Esophagus (tissue), 2 donors: ENCODE measurements around the gene OR4D5. TPM values are rescaled to one million over a fixed set of nuclear protein-coding genes. Genes with fewer than 3 reads are reported as not detected.

Experiments
- H3K27ac ChIP-seq, 2 donors: one replicate each; pipeline ENCODE4 v1.5.1; 2013; ENCODE audit warnings: low read depth in 2 of 2, mild to moderate bottlenecking in 2 of 2, inconsistent platforms in 1 of 2, low read length in 1 of 2, moderate library complexity in 1 of 2
- H3K27me3 ChIP-seq, 2 donors: one replicate each; pipeline ENCODE4 v1.6.1; 2013; ENCODE audit warnings: low read length in 2 of 2, control low read depth in 1 of 2, mild to moderate bottlenecking in 1 of 2; ENCODE audit not compliant: insufficient read depth in 2 of 2, control insufficient read depth in 1 of 2
- H3K36me3 ChIP-seq, 2 donors: one replicate each; pipeline ENCODE4 v1.6.1; 2013; ENCODE audit warnings: low read length in 1 of 2; ENCODE audit not compliant: control insufficient read depth in 2 of 2, insufficient read depth in 2 of 2
- H3K4me1 ChIP-seq, 2 donors: one replicate each; pipeline ENCODE4 v1.6.1; 2013; ENCODE audit warnings: low read length in 1 of 2; ENCODE audit not compliant: control insufficient read depth in 2 of 2, insufficient read depth in 2 of 2
- H3K4me3 ChIP-seq, 2 donors: one replicate each; pipeline ENCODE4 v1.5.1; 2013; ENCODE audit warnings: low read length in 2 of 2, mild to moderate bottlenecking in 2 of 2, low read depth in 1 of 2, moderate library complexity in 1 of 2
- H3K9me3 ChIP-seq, 2 donors: one replicate each; pipeline ENCODE4 v1.6.1; 2013; ENCODE audit warnings: mild to moderate bottlenecking in 2 of 2, low read depth in 1 of 2, low read length in 1 of 2, moderate library complexity in 1 of 2; ENCODE audit not compliant: control insufficient read depth in 2 of 2, insufficient read depth in 1 of 2
- WGBS, 2 donors: extraction: QIAGEN DNeasy Blood & Tissue Kit; methylation state at CpG; one replicate each; pipeline ENCODE4 v1.1.7; 2013; 5-methylcytosine and 5-hydroxymethylcytosine counted together
- polyA plus RNA-seq, 2 donors: library from polyadenylated mRNA; stranded (reverse); fragments of 200-250 nt; gene quantifications; one replicate each; pipeline ENCODE4 v1.2.3, GENCODE V29; 2013
- donor health status: healthy with polysubstance abuse.
- donor health status: Bipolar disorder and iron deficiency.

OR4D5 gene
- polyA plus RNA-seq, 2 donors = not detected

DNA sequence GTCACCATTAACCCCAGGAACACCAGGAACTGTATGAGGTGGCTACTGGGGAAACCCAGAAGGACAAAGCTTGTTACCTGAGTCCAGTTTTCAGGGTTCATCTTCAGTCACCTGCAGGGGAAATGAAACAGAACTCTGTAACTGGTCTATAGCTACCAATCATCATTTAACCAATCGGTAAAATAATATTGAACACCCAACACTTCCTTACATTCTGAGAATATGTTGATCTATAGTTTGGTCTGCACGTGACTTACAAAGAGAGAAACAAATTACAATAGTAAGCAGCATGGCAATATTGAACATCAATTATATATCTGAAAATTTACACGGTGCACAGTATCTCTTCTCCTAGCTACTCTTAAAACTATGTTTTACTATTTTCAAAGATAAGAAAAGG, 4.3 kb downstream of the OR4D5 start, which contains the start of gene OR6T1:
Gene OR6T1, minus strand, starts transcription at position 101 of the 400 bp plus-strand sequence. Its CDS starts 0 bp downstream, at position 101.
- peaks cover 2 to 6% of the 10 kb centered on the region in 2 donors for H3K9me3 ChIP-seq
- H3K27me3 ChIP-seq = no peaks in the 10 kb centered on the region
- H3K27ac ChIP-seq = no peak within 1 kb of the TSS
- H3K4me1 ChIP-seq = no peaks in the 10 kb centered on the region
- no peak within 1 kb of the TSS for H3K4me3 ChIP-seq
- WGBS, 2 donors = 87 to 88% methylated on average over 3 of the region's 3 CpGs
- H3K36me3 ChIP-seq = no peaks in the 10 kb centered on the region

DNA sequence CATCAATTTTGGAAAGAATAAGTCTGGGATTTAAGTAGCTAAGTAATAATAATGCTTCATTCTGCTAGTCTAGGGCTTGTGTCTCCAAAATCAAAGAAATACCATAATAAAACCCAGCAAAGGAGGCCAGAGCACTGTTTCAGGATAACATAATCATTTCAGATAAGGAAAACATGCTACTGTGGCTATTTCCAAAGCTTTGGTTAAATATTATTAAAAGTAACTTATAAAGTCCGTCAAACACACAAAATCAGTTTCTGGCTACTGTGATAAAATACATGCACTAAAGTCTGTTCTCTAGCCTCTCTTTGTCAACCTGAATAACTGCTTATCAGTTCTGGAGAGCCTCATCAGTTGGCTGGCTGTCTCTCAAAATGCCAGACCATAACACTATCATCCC, 5.7 kb downstream of the OR4D5 start:
- WGBS, 2 donors = 30 to 41% methylated on average over 1 of the region's 1 CpG
- no peaks in the 10 kb centered on the region for H3K36me3 ChIP-seq
- H3K27me3 ChIP-seq = no peaks in the 10 kb centered on the region
- peaks cover 2 to 3% of the 10 kb centered on the region in 2 donors for H3K9me3 ChIP-seq
- no peak overlapping the region for H3K4me3 ChIP-seq
- no peaks in the 10 kb centered on the region for H3K4me1 ChIP-seq
- H3K27ac ChIP-seq = no peak overlapping the region

DNA sequence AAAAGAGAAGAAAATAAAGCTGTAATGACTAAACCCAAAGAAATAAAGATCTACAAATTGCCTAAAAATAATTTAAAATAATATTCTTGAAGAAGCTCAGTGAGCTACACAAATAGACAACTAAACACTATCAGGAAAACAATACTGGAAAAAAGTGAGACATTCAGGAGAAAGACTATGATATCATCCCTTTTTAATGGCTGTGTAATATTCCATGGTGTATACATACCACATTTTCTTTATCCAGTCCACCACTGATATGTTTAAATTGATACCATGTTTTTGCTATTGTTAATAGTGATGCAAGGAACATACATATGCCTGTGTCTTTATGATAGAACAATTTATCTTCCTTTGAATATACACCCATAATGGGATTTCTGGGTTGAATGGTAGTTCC, 17.3 kb downstream of the OR4D5 start:
- no peaks in the 10 kb centered on the region for H3K36me3 ChIP-seq
- no peak overlapping the region for H3K27ac ChIP-seq
- H3K4me3 ChIP-seq = no peak overlapping the region
- no peaks in the 10 kb centered on the region for H3K9me3 ChIP-seq
- H3K4me1 ChIP-seq = no peaks in the 10 kb centered on the region
- no peaks in the 10 kb centered on the region for H3K27me3 ChIP-seq

DNA sequence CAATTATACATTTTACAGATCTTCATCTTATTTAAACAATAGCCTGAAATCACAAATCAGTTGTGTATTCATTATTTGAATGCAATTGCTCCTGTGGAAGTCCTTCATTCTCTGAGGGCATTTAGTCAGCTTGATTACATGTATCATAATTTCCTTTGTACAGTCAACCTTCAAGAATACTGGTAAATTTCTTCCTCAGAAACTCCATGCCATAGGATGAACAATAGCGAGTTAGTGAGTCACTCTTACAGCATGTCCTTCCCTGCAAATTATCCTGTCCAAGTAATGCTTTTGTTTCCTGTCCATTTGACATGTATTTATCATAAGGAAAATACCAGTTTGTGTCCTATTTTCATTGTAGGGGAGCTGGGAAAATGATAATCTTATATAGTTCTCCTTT, 34.4 kb downstream of the OR4D5 start:
- Histone ChIP-seq H3K4me3 (no peak overlapping the region), H3K27me3 (no peaks in the 10 kb centered on the region), H3K9me3 (peaks cover 0 to 4% of the 10 kb centered on the region in 2 donors), H3K36me3 (no peaks in the 10 kb centered on the region), H3K4me1 (no peaks in the 10 kb centered on the region), H3K27ac (no peak overlapping the region)
- 50 to 58% methylated on average over 1 of the region's 1 CpG for WGBS, 2 donors

DNA sequence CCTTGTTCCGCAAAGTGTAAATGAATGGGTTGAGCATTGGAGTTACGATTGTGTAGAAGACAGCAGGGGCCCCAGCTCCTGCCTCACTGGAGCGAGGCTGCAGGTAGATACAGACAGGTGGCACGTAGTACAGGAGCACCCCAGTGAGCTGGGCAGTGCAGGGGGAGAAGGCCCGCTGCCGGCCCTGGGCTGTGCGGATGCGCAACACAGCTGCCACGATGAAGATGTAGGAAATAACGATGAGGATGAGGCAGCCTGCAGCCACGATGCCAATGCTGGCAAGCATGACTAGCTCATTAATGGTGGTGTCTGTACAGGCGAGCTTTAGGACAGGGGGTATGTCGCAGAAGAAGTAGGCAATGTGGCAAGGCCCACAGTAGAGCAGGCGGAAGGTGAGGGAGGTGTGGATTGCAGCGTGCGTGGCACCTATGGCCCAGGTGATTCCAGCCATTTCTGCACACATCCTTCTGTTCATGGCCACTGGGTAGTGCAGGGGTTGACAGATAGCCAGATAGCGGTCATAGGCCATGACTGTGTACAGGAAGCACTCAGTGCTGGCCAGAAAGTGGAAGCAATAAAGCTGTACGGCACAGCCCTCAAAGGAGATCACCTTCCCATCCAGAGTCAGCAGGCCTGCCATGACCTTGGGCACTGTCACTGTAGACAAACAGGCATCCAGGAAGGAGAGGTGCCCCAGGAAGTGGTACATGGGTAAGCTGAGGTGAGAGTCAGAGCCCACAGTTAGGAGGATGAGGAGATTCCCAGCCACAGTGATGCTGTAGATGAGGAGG, 37.5 kb downstream of the OR4D5 start:
- Histone ChIP-seq H3K36me3 (no peaks in the 10 kb centered on the region), H3K27ac (no peak overlapping the region), H3K27me3 (no peaks in the 10 kb centered on the region), H3K4me1 (no peaks in the 10 kb centered on the region), H3K4me3 (no peak overlapping the region), H3K9me3 (peaks cover 0 to 8% of the 10 kb centered on the region in 2 donors)
- 85 to 89% methylated on average over 18 of the region's 18 CpGs for WGBS, 2 donors

DNA sequence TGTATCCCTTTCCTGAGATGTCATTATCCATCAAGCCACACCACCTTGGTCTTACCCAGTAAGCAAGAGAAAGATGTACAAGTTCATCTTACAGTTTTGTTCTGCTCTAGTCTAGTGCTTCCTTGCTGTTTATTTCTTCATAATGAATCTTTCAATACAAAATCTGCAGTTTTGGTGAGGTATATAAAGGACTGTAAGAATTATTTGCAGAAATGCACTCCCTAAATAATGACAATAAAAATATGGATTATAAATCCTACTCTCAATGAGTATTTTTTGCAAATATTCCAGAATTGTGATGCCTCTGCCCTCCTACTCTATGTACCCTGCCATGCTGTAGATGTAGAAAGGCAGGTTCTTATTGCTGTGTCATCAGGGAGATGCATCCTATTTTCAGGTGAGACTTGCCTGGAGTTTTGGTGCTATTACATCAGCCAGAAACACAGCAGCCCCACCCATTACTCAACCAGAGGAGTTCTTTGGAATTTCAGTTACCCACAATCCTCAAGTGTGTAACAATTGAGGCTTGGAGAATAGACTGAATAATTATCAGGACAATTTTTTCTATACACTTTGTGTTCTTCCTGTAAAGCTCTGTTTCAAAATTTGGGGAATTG, 38.4 kb downstream of the OR4D5 start, which contains the start of gene OR10S1:
Gene OR10S1, minus strand, starts transcription at position 51 of the 617 bp plus-strand sequence. CDS start 117 bp downstream, outside the sequence.
- Histone ChIP-seq H3K4me1 (no peaks in the 10 kb centered on the region), H3K27ac (no peak within 1 kb of the TSS), H3K4me3 (no peak within 1 kb of the TSS), H3K36me3 (no peaks in the 10 kb centered on the region), H3K27me3 (no peaks in the 10 kb centered on the region), H3K9me3 (peaks cover 0 to 8% of the 10 kb centered on the region in 2 donors)

DNA sequence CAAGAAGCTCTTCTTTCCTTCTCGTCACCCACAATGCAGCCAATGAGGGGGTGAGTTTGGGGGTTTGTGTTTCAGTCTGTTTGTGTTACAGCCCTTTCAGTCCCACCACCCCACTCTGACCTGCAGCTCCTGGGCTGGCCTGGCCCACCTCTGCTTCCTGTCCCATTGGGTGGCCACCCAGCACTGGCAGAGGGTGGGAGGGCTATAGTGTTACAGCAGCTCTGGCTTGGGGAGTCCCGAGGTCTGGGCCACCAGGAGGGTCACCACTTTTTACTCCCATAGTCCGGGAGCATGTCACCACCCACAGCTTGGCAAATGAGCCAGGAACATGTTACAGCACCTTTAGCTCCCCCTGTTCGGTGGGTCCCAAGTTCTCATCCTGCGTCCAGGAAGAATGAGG, 39.9 kb downstream of the OR4D5 start:
- H3K4me1 ChIP-seq = no peaks in the 10 kb centered on the region
- H3K27me3 ChIP-seq = no peaks in the 10 kb centered on the region
- H3K9me3 ChIP-seq = peaks cover 0 to 8% of the 10 kb centered on the region in 2 donors
- no peak overlapping the region for H3K4me3 ChIP-seq
- 81 to 83% methylated on average over 5 of the region's 5 CpGs for WGBS, 2 donors
- H3K36me3 ChIP-seq = no peaks in the 10 kb centered on the region
- H3K27ac ChIP-seq = no peak overlapping the region

Other genes starting within 250 kb of the OR4D5 start
- gene ZNF202, start 198.0 kb upstream of the OR4D5 start, polyA plus RNA-seq = 1 to 10 TPM; 5.0 to 5.5 TPM
- not detected for gene OR6X1, start 185.1 kb upstream of the OR4D5 start, polyA plus RNA-seq
- gene OR6M1, start 133.3 kb upstream of the OR4D5 start, polyA plus RNA-seq = not detected
- gene TMEM225, start 53.9 kb upstream of the OR4D5 start, polyA plus RNA-seq = not detected
- gene OR8D4, start 37.5 kb upstream of the OR4D5 start, polyA plus RNA-seq = not detected
- not detected for gene OR6T1, start 4.2 kb downstream of the OR4D5 start, polyA plus RNA-seq
- gene OR10S1, start 38.2 kb downstream of the OR4D5 start, polyA plus RNA-seq = not detected
- not detected for gene OR10G6, start 55.5 kb downstream of the OR4D5 start, polyA plus RNA-seq
- not detected for gene OR10G4, start 73.4 kb downstream of the OR4D5 start, polyA plus RNA-seq
- not detected for gene OR10G9, start 83.4 kb downstream of the OR4D5 start, polyA plus RNA-seq
- not detected for gene OR10G8, start 87.2 kb downstream of the OR4D5 start, polyA plus RNA-seq
- not detected for gene OR10G7, start 101.7 kb downstream of the OR4D5 start, polyA plus RNA-seq
- gene VWA5A, start 175.8 kb downstream of the OR4D5 start, polyA plus RNA-seq = 1 to 10 TPM; 6.6 TPM
- gene OR10D3, start 243.7 kb downstream of the OR4D5 start, polyA plus RNA-seq = not detected